Right cardiac atrium (tissue), 5 donors: ENCODE results near the gene DES. TPM values are rescaled to one million over a fixed set of nuclear protein-coding genes. Genes with fewer than 3 reads are reported as not detected.
"Not testable (repeated sequence)": the region's sequence is repeated elsewhere in the genome, so short reads cannot be mapped to it uniquely, and the experiment has no call there.

ENCODE experiments used
- ATAC-seq, 2 donors: fragments of 200-7000 bp; cut with Tn5 transposase; one replicate each; pipeline versions ENCODE4 v1.8.0 to v1.9.1; 2020; ENCODE audit warnings: moderate library complexity in 2 of 2, mild to moderate bottlenecking in 1 of 2
- DNase-seq, 3 donors: peaks; one replicate each; pipeline ENCODE4 v3.0.0-alpha.2; 2020
- H3K27ac ChIP-seq: one replicate; pipeline ENCODE4 v1.5.1; 2013; ENCODE audit warnings: mild to moderate bottlenecking, low read length, control low read depth, moderate library complexity
- H3K27me3 ChIP-seq: one replicate; pipeline ENCODE4 v1.6.1; 2013; ENCODE audit not compliant: control insufficient read depth, insufficient read depth
- H3K4me1 ChIP-seq: one replicate; pipeline ENCODE4 v1.6.1; 2013; ENCODE audit warnings: low read length; ENCODE audit not compliant: control insufficient read depth, insufficient read depth
- H3K4me3 ChIP-seq: one replicate; pipeline ENCODE4 v1.5.1; 2013; ENCODE audit warnings: low read length, control low read depth
- H3K9me3 ChIP-seq: one replicate; pipeline ENCODE4 v1.6.1; 2013; ENCODE audit warnings: low read length; ENCODE audit not compliant: control insufficient read depth
- WGBS: extraction: QIAGEN DNeasy Blood & Tissue Kit; methylation state at CpG from one replicate; pipeline ENCODE4 v1.1.7; 2013; 5-methylcytosine and 5-hydroxymethylcytosine counted together
- intact Hi-C, 4 donors: fragments of 100-400 bp; cut with DNase I; formaldehyde crosslinking; loops; one replicate each; pipeline versions ENCODE4 v1.11.0 to v1.14.0; 2022 to 2023
- polyA plus RNA-seq: library from polyadenylated mRNA; stranded (reverse); fragments of 200-250 nt; gene quantifications from one replicate; pipeline ENCODE4 v1.2.3, GENCODE V29; 2013
- total RNA-seq, 4 donors: library from RNA; stranded (reverse); fragmentation: NEBNext Ultra II Directional; extraction: Animal tissue kit (Norgen Biotek cat#: 25700); gene quantifications; one replicate each; pipeline ENCODE4 v1.2.1, GENCODE V29; 2021
- donor health status: healthy with polysubstance abuse.
- donor health status: DM: no; HTN: yes; CAD: no.
- donor health status: DM: no; HTN: no; CAD: no.
- donor health status: DM: no; HTN: yes; CAD: no; lungs with severe emphysema.
- donor health status: DM: yes; HTN: yes; CAD: no.

DES gene
- total and polyA plus RNA-seq, 5 donors, result 6,970 to 10,932 (median 7,466) TPM

GRCh38 chr2:219386532-219387280 lies 31.5 kb upstream of the DES start:
- no peaks in the 10 kb centered on the region for H3K27me3 ChIP-seq

GRCh38 chr2:219387306-219388120 lies 30.7 kb upstream of the DES start, which contains the start of gene DNPEP:
Gene DNPEP (minus strand): TSS chr2:219387912. CDS start chr2:219387794, 118 bp downstream.
- H3K4me1 ChIP-seq, result peaks cover 2% of the 10 kb centered on the region
- peak within 1 kb of the TSS; percentile 89 for H3K27ac ChIP-seq
- DNase-seq (peak; percentile 94 to 98 (median 97)), ATAC-seq (peak; percentile 80)
- under 1% methylated on average over 75 of the region's 76 CpGs for WGBS
- H3K9me3 ChIP-seq, result no peaks in the 10 kb centered on the region
- intact Hi-C loops, result no loop called here
- H3K27me3 ChIP-seq, result no peaks in the 10 kb centered on the region
- H3K4me3 ChIP-seq, result peak within 1 kb of the TSS; percentile 74

More at GRCh38 chr2:219386532-219387280, 31.5 kb upstream of the DES start:
- no peak for ATAC-seq
- Histone ChIP-seq H3K4me3 (peak overlapping the region; percentile 74), H3K27ac (peak overlapping the region; percentile 88), H3K9me3 (no peaks in the 10 kb centered on the region), H3K4me1 (peaks cover 2% of the 10 kb centered on the region)
- intact Hi-C loops, result no loop called here
- 45% methylated on average over 19 of the region's 19 CpGs for WGBS
- DNase-seq, result peak in 2 of 3 donors; percentile 54 to 68

GRCh38 chr2:219388121-219388906 lies 29.9 kb upstream of the DES start:
- 2% methylated on average over 78 of the region's 78 CpGs for WGBS
- Histone ChIP-seq H3K4me3 (peak overlapping the region; percentile 74), H3K27ac (peak overlapping the region; percentile 89), H3K4me1 (peaks cover 2% of the 10 kb centered on the region), H3K9me3 (no peaks in the 10 kb centered on the region), H3K27me3 (no peaks in the 10 kb centered on the region)
- ATAC-seq, result peak; percentile 91 to 94
- intact Hi-C loops, result no loop called here
- DNase-seq, result peak; percentile 99 to 100 (median 100)

- ATAC-seq (no peak), DNase-seq (no peak)
- Histone ChIP-seq H3K27me3 (no peaks in the 10 kb centered on the region), H3K4me1 (peaks cover 2% of the 10 kb centered on the region), H3K9me3 (no peaks in the 10 kb centered on the region), H3K27ac (peak overlapping the region; percentile 89), H3K4me3 (no peak overlapping the region)
- intact Hi-C loops, result no loop called here
- WGBS, result 55% methylated on average over 6 of the region's 6 CpGs
Measured at GRCh38 chr2:219388907-219389156, 29.3 kb upstream of the DES start.

- intact Hi-C loops, result no loop called here
- ATAC-seq (no peak), DNase-seq (peak in 1 of 3 donors; percentile 38)
- 89% methylated on average over 9 of the region's 9 CpGs for WGBS
- no peak overlapping the region for H3K27ac ChIP-seq
- no peaks in the 10 kb centered on the region for H3K27me3 ChIP-seq
- H3K9me3 ChIP-seq, result no peaks in the 10 kb centered on the region
- H3K4me3 ChIP-seq, result no peak overlapping the region
- H3K4me1 ChIP-seq, result no peaks in the 10 kb centered on the region
Measured at GRCh38 chr2:219392754-219393153, 25.4 kb upstream of the DES start.

GRCh38 chr2:219395056-219395455 lies 23.1 kb upstream of the DES start:
- H3K4me3 ChIP-seq, H3K27me3 ChIP-seq, intact Hi-C loops, H3K27ac ChIP-seq, H3K9me3 ChIP-seq, H3K4me1 ChIP-seq, ATAC-seq: not testable (repeated sequence)
- WGBS, result 94% methylated on average over 9 of the region's 9 CpGs
- peak in 1 of 3 donors; percentile 35 for DNase-seq

- no peak for ATAC-seq
- intact Hi-C loops, result no loop called here
Measured at GRCh38 chr2:219395609-219396008, 22.6 kb upstream of the DES start.

GRCh38 chr2:219396863-219397457 lies 21.2 kb upstream of the DES start:
- intact Hi-C loops, result no loop called here
- WGBS, result 53% methylated on average over 6 of the region's 6 CpGs
- ATAC-seq (no peak), DNase-seq (no peak)
- H3K27ac ChIP-seq, result no peak overlapping the region
- no peaks in the 10 kb centered on the region for H3K27me3 ChIP-seq
- no peak overlapping the region for H3K4me3 ChIP-seq
- no peaks in the 10 kb centered on the region for H3K4me1 ChIP-seq
- H3K9me3 ChIP-seq, result no peaks in the 10 kb centered on the region

More at GRCh38 chr2:219395609-219396008, 22.6 kb upstream of the DES start:
- H3K27me3 ChIP-seq, result no peaks in the 10 kb centered on the region
- no peaks in the 10 kb centered on the region for H3K9me3 ChIP-seq
- no peak overlapping the region for H3K27ac ChIP-seq
- H3K4me1 ChIP-seq, result no peaks in the 10 kb centered on the region
- 93% methylated on average over 3 of the region's 3 CpGs for WGBS
- no peak overlapping the region for H3K4me3 ChIP-seq
- DNase-seq, result no peak

GRCh38 chr2:219398721-219399363 lies 19.3 kb upstream of the DES start:
- H3K27me3 ChIP-seq, result no peaks in the 10 kb centered on the region
- WGBS, result 61% methylated on average over 5 of the region's 5 CpGs
- DNase-seq (peak in 2 of 3 donors; percentile 37 to 59), ATAC-seq (no peak)
- H3K27ac ChIP-seq, result no peak overlapping the region
- H3K9me3 ChIP-seq, result no peaks in the 10 kb centered on the region
- H3K4me3 ChIP-seq, result no peak overlapping the region
- no peaks in the 10 kb centered on the region for H3K4me1 ChIP-seq
- intact Hi-C loops, result no loop called here
